Cardiac muscle cell (in vitro differentiated cells and primary cell): ENCODE results near the gene KRTAP10-2. TPM values are rescaled to one million over a fixed set of nuclear protein-coding genes. Genes with fewer than 3 reads are reported as not detected.

ENCODE experiments used
- DNase-seq, 2 donors: peaks; one replicate each; pipeline versions ENCODE4 v3.0.0 to v3.0.0-alpha.2; 2010 to 2017; ENCODE audit warnings: low read depth in 1 of 2, low spot score in 1 of 2
- H3K27ac ChIP-seq: fragments of 200-600 bp; sonication (generic); 2 replicates; pipeline ENCODE4 v1.5.1; 2016
- H3K27me3 ChIP-seq: fragments of 200-600 bp; sonication (generic); 2 replicates; pipeline ENCODE4 v1.6.0; 2016; ENCODE audit warnings: control low read depth
- H3K36me3 ChIP-seq: fragments of 200-600 bp; sonication (generic); 2 replicates; pipeline ENCODE4 v1.5.1; 2016; ENCODE audit warnings: control low read depth
- H3K4me1 ChIP-seq: fragments of 200-600 bp; sonication (generic); 2 replicates; pipeline ENCODE4 v1.8.1; 2017; ENCODE audit warnings: low read depth, mild to moderate bottlenecking, mixed run types
- H3K4me3 ChIP-seq: fragments of 200-600 bp; sonication (generic); 2 replicates; pipeline ENCODE4 v1.5.1; 2016; ENCODE audit warnings: mild to moderate bottlenecking
- H3K9me3 ChIP-seq: fragments of 200-600 bp; sonication (generic); 2 replicates; pipeline ENCODE4 v1.5.1; 2017; ENCODE audit warnings: low read depth, mild to moderate bottlenecking, control low read depth
- CTCF ChIP-seq: IDR thresholded peaks from 2 replicates; pipeline ENCODE4 v1.5.1; 2012; ENCODE audit warnings: low read depth, mild to moderate bottlenecking, low read length
- polyA plus RNA-seq: library from polyadenylated mRNA; unstranded; fragments of >200 nt; fragmentation: Nextera tagmentation; extraction: Ambion mirVana; gene quantifications from 2 replicates; pipeline ENCODE4 v1.2.1, GENCODE V29; 2016
- total RNA-seq: library from RNA; depleted of rRNA; stranded (reverse); fragments of >200 nt; gene quantifications from 2 replicates; pipeline ENCODE4 v1.2.3, GENCODE V29; 2016

The KRTAP10-2 gene
- total and polyA plus RNA-seq, 2 experiments from 2014 or later = 0.55 TPM; not detected in 1

- DNase-seq = no peak
These were observed 39.4 kb downstream of the KRTAP10-2 start for GRCh38 chr21:44511938-44512275.

GRCh38 chr21:44511219-44511937 lies 39.9 kb downstream of the KRTAP10-2 start:
- H3K4me1 ChIP-seq = peaks cover 2% of the 10 kb centered on the region
- peaks cover 4% of the 10 kb centered on the region for H3K36me3 ChIP-seq
- H3K4me3 ChIP-seq = no peak overlapping the region
- H3K27me3 ChIP-seq = no peaks in the 10 kb centered on the region
- no peak for DNase-seq
- H3K27ac ChIP-seq = no peak overlapping the region
- no peak for TF ChIP-seq CTCF
- no peaks in the 10 kb centered on the region for H3K9me3 ChIP-seq

More at GRCh38 chr21:44511938-44512275, 39.4 kb downstream of the KRTAP10-2 start:
- Histone ChIP-seq H3K27ac (no peak overlapping the region), H3K27me3 (no peaks in the 10 kb centered on the region), H3K9me3 (no peaks in the 10 kb centered on the region), H3K4me3 (no peak overlapping the region), H3K4me1 (no peaks in the 10 kb centered on the region), H3K36me3 (peaks cover 4% of the 10 kb centered on the region)
- no peak for TF ChIP-seq CTCF

GRCh38 chr21:44510508-44511218 lies 40.6 kb downstream of the KRTAP10-2 start:
- no peak overlapping the region for H3K27ac ChIP-seq
- peaks cover 9% of the 10 kb centered on the region for H3K4me1 ChIP-seq
- no peaks in the 10 kb centered on the region for H3K27me3 ChIP-seq
- peak; percentile 46 to 79 for DNase-seq
- peaks cover 4% of the 10 kb centered on the region for H3K36me3 ChIP-seq
- peak; percentile 79 for TF ChIP-seq CTCF
- no peak overlapping the region for H3K4me3 ChIP-seq
- no peaks in the 10 kb centered on the region for H3K9me3 ChIP-seq

GRCh38 chr21:44510109-44510507 lies 41.2 kb downstream of the KRTAP10-2 start:
- Histone ChIP-seq H3K27me3 (no peaks in the 10 kb centered on the region), H3K9me3 (no peaks in the 10 kb centered on the region), H3K36me3 (peaks cover 4% of the 10 kb centered on the region), H3K27ac (no peak overlapping the region), H3K4me1 (peaks cover 9% of the 10 kb centered on the region), H3K4me3 (no peak overlapping the region)
- no peak for TF ChIP-seq CTCF
- DNase-seq = no peak

GRCh38 chr21:44509539-44509938 lies 41.8 kb downstream of the KRTAP10-2 start:
- no peak for DNase-seq
- Histone ChIP-seq H3K27me3 (no peaks in the 10 kb centered on the region), H3K4me3 (no peak overlapping the region), H3K27ac (no peak overlapping the region), H3K4me1 (peaks cover 9% of the 10 kb centered on the region), H3K36me3 (peaks cover 4% of the 10 kb centered on the region), H3K9me3 (no peaks in the 10 kb centered on the region)
- no peak for TF ChIP-seq CTCF
